HEK293 (cell line): ENCODE measurements around the gene OR13C2.

Experiments used
- CTCF ChIA-PET: fragments of 350-600 bp; formaldehyde crosslinking; extraction: SDS; loops from one replicate; lab custom pipeline; 2021; ENCODE audit warnings: antibody characterized with exemption; lab: Yijun Ruan, JAX
- POLR2A ChIA-PET: fragments of 300-600 bp; formaldehyde crosslinking; extraction: SDS; loops from one replicate; lab custom pipeline; 2020; ENCODE audit warnings: antibody characterized with exemption, inconsistent platforms; lab: Yijun Ruan, JAX
- H3K27ac ChIP-seq: fragments of 200-500 bp; sonication (Bioruptor generic); 2 replicates; pipeline ENCODE4 v1.5.1; 2014; ENCODE audit warnings: low read depth, low read length, control low read depth, inconsistent platforms; ENCODE audit errors: extremely low read depth
- H3K36me3 ChIP-seq, 2 experiments: fragments of 200-500 bp in 1 of 2; sonication (Bioruptor generic) in 1 of 2; 1 replicate in 1 of 2; 2 replicates in 1 of 2; pipeline ENCODE4 v1.5.1; 2014 to 2017; ENCODE audit warnings: inconsistent platforms in 2 of 2, low read length in 2 of 2; ENCODE audit not compliant: control insufficient read depth in 2 of 2, insufficient read depth in 1 of 2
- H3K4me1 ChIP-seq: fragments of 200-500 bp; sonication (Bioruptor generic); 2 replicates; pipeline ENCODE4 v1.5.1; 2014; ENCODE audit warnings: mild to moderate bottlenecking, low read length, inconsistent platforms; ENCODE audit not compliant: control insufficient read depth, insufficient read depth
- H3K4me3 ChIP-seq: 2 replicates; pipeline ENCODE4 v1.5.1; 2011; ENCODE audit warnings: low read depth, mild to moderate bottlenecking, control low read depth, low read length, moderate library complexity
- H3K9me3 ChIP-seq: fragments of 200-500 bp; sonication (Bioruptor generic); 2 replicates; pipeline ENCODE4 v1.5.1; 2014; ENCODE audit warnings: low read depth, low read length, inconsistent platforms; ENCODE audit not compliant: control insufficient read depth, insufficient read depth
- KLF17 ChIP-seq: fragments of 450-650 bp; formaldehyde crosslinking; IDR thresholded peaks from 2 replicates; pipeline ENCODE4 v1.5.1; 2016; ENCODE audit warnings: missing biosample characterization, missing genetic modification characterization
- PATZ1 ChIP-seq: fragments of 450-650 bp; formaldehyde crosslinking; IDR thresholded peaks from 2 replicates; pipeline ENCODE4 v1.5.1; 2016; ENCODE audit warnings: missing biosample characterization, missing genetic modification characterization
- PRDM1 ChIP-seq: fragments of 450-650 bp; formaldehyde crosslinking; IDR thresholded peaks from 2 replicates; pipeline ENCODE4; 2016; ENCODE audit warnings: missing biosample characterization, missing genetic modification characterization
- TRIM28 ChIP-seq: IDR thresholded peaks from 2 replicates; pipeline ENCODE4 v1.6.1; 2011; ENCODE audit warnings: low read length, control low read depth, borderline replicate concordance
- ZBTB49 ChIP-seq: fragments of 450-650 bp; formaldehyde crosslinking; IDR thresholded peaks from 2 replicates; pipeline ENCODE4 v1.5.1; 2016; ENCODE audit warnings: missing biosample characterization, missing genetic modification characterization, low read depth
- ZFP41 ChIP-seq: fragments of 450-650 bp; formaldehyde crosslinking; IDR thresholded peaks from 2 replicates; pipeline ENCODE4 v1.5.1; 2016; ENCODE audit warnings: missing biosample characterization, missing genetic modification characterization, borderline replicate concordance
- ZNF155 ChIP-seq: fragments of 450-650 bp; formaldehyde crosslinking; IDR thresholded peaks from 2 replicates; pipeline ENCODE4 v1.5.1; 2016; ENCODE audit warnings: missing biosample characterization, missing genetic modification characterization
- ZNF214 ChIP-seq: fragments of 450-650 bp; formaldehyde crosslinking; IDR thresholded peaks from 2 replicates; pipeline ENCODE4 v1.5.1; 2017; ENCODE audit warnings: missing biosample characterization, mild to moderate bottlenecking, missing genetic modification characterization, borderline replicate concordance
- ZNF221 ChIP-seq: fragments of 450-650 bp; formaldehyde crosslinking; IDR thresholded peaks from 2 replicates; pipeline ENCODE4 v1.5.1; 2017; ENCODE audit warnings: missing biosample characterization, missing genetic modification characterization, borderline replicate concordance
- ZNF24 ChIP-seq: fragments of 450-650 bp; formaldehyde crosslinking; IDR thresholded peaks from 2 replicates; pipeline ENCODE4 v1.5.1; 2016; ENCODE audit warnings: missing biosample characterization, missing genetic modification characterization
- ZNF341 ChIP-seq: fragments of 450-650 bp; formaldehyde crosslinking; IDR thresholded peaks from 2 replicates; pipeline ENCODE4; 2016; ENCODE audit warnings: low read depth, missing biosample characterization, missing genetic modification characterization
- ZNF488 ChIP-seq: fragments of 450-650 bp; formaldehyde crosslinking; IDR thresholded peaks from 2 replicates; pipeline ENCODE4 v1.5.1; 2016; ENCODE audit warnings: missing biosample characterization, missing genetic modification characterization
- ZNF549 ChIP-seq: fragments of 450-650 bp; IDR thresholded peaks from 2 replicates; pipeline ENCODE4 v1.5.1; 2018; ENCODE audit warnings: missing biosample characterization, missing genetic modification characterization, mild to moderate bottlenecking, inconsistent platforms, moderate library complexity
- ZNF600 ChIP-seq: fragments of 450-650 bp; formaldehyde crosslinking; IDR thresholded peaks from 2 replicates; pipeline ENCODE4 v1.5.1; 2016; ENCODE audit warnings: missing biosample characterization, missing genetic modification characterization
- ZNF639 ChIP-seq: fragments of 450-650 bp; formaldehyde crosslinking; IDR thresholded peaks from 2 replicates; pipeline ENCODE4 v1.5.1; 2016; ENCODE audit warnings: missing biosample characterization, missing genetic modification characterization
- ZNF776 ChIP-seq: fragments of 450-650 bp; formaldehyde crosslinking; IDR thresholded peaks from 2 replicates; pipeline ENCODE4 v1.5.0; 2017; ENCODE audit warnings: missing biosample characterization, missing genetic modification characterization, borderline replicate concordance
- ZSCAN16 ChIP-seq: fragments of 450-650 bp; formaldehyde crosslinking; IDR thresholded peaks from 2 replicates; pipeline ENCODE4 v1.5.1; 2016; ENCODE audit warnings: missing biosample characterization, missing genetic modification characterization

Gene OR13C2

GRCh38 chr9:104577263-104577662, 28.2 kb downstream of the OR13C2 start (continued):
- no peak for TF ChIP-seq ZNF488 (tag by site-specific recombination)
- TF ChIP-seq ZNF639, result no peak
- no peak for TF ChIP-seq PATZ1
- no peak for TF ChIP-seq TRIM28
- no peak for TF ChIP-seq ZNF776 (tag by site-specific recombination)
- TF ChIP-seq KLF17 (tag by site-specific recombination), result no peak

GRCh38 chr9:104575456-104575855, 30.0 kb downstream of the OR13C2 start:
- POLR2A ChIA-PET, result no interaction called here
- TF ChIP-seq ZNF214 (tag by site-specific recombination) (no peak), ZNF221 (tag by site-specific recombination) (no peak), ZNF776 (tag by site-specific recombination) (no peak), ZNF549 (tag by site-specific recombination) (no peak), ZNF341 (tag by site-specific recombination) (no peak), ZSCAN16 (tag by site-specific recombination) (no peak)
- TF ChIP-seq, all 188 proteins: peak for 0
- CTCF ChIA-PET, result no interaction called here

GRCh38 chr9:104572612-104573011, 32.8 kb downstream of the OR13C2 start:
- Histone ChIP-seq H3K36me3 (no peaks in the 10 kb centered on the region), H3K9me3 (no peaks in the 10 kb centered on the region), H3K4me1 (no peaks in the 10 kb centered on the region), H3K27ac (no peak overlapping the region), H3K4me3 (no peak overlapping the region)
- POLR2A ChIA-PET, result no interaction called here
- CTCF ChIA-PET, result interaction anchor here (0.7 kb wide), 1 partner anchor 115 kb away, joined by 3 read pairs; no protein-coding TSS in a partner anchor
- TF ChIP-seq ZNF600 (tag by site-specific recombination), result no peak
- no peak for TF ChIP-seq ZFP41 (tag by site-specific recombination)
- no peak for TF ChIP-seq PRDM1 (tag by site-specific recombination)
- no peak for TF ChIP-seq KLF17 (tag by site-specific recombination)
- no peak for TF ChIP-seq ZNF24 (tag by site-specific recombination)
- TF ChIP-seq ZNF155 (tag by site-specific recombination), result no peak
- TF ChIP-seq ZBTB49 (tag by site-specific recombination), result no peak

More at GRCh38 chr9:104575456-104575855, 30.0 kb downstream of the OR13C2 start:
- no peak overlapping the region for H3K27ac ChIP-seq
- no peak overlapping the region for H3K4me3 ChIP-seq
- no peaks in the 10 kb centered on the region for H3K9me3 ChIP-seq
- H3K36me3 ChIP-seq, result no peaks in the 10 kb centered on the region
- H3K4me1 ChIP-seq, result no peaks in the 10 kb centered on the region
